ENCODE data around the gene CCL28. TPM values are rescaled to one million over a fixed set of nuclear protein-coding genes. Genes with fewer than 3 reads are reported as not detected.
"Not testable (repeated sequence)": the region's sequence is repeated elsewhere in the genome, so short reads cannot be mapped to it uniquely, and the experiment has no call there.

Gene CCL28
- total RNA-seq (1 to 10 TPM in 1 of 9 donors, under 1 TPM in 7, not detected in 1; 0.12 to 1.6 (median 0.34) TPM), polyA plus RNA-seq (under 1 TPM; 0.06 to 0.30 TPM)
- long read RNA-seq, donor 1, result 0 reads
- long read RNA-seq, donor 2, result 0 reads
- long read RNA-seq, donor 3, result 0 reads

GRCh38 chr5:43412156-43412555 lies at the start of gene CCL28:
Gene CCL28 (minus strand): TSS chr5:43412391. CDS start chr5:43412316, 75 bp downstream.
- no peak within 1 kb of the TSS for H3K27ac ChIP-seq
- DNase-seq (no peak), ATAC-seq (no peak)
- H3K36me3 ChIP-seq, result no peaks in the 10 kb centered on the region
- H3K4me1 ChIP-seq, result no peaks in the 10 kb centered on the region
- TF ChIP-seq CTCF (IDR thresholded peaks at IDR 0.05), result no peak
- no peak for TF ChIP-seq POLR2A (IDR thresholded peaks at IDR 0.05)
- peaks cover 0 to 4% (median 0%) of the 10 kb centered on the region in 12 donors for H3K9me3 ChIP-seq
- no peak within 1 kb of the TSS for H3K4me3 ChIP-seq
- intact Hi-C loops (cut with DNase I), result no loop called here
- 73 to 82% (median 80%) methylated on average over 6 of the region's 6 CpGs for WGBS, 4 donors
- no peaks in the 10 kb centered on the region for H3K27me3 ChIP-seq

- intact Hi-C loops (cut with DNase I), result no loop called here
- no peak for TF ChIP-seq POLR2A (IDR thresholded peaks at IDR 0.05)
- TF ChIP-seq CTCF (IDR thresholded peaks at IDR 0.05), result no peak
- peaks cover 0 to 11% (median 0%) of the 10 kb centered on the region in 9 donors for H3K36me3 ChIP-seq
- WGBS, 4 donors, result 97 to 100% (median 99%) methylated on average over 1 of the region's 1 CpG
- DNase-seq (no peak), ATAC-seq (no peak)
- no peaks in the 10 kb centered on the region for H3K27me3 ChIP-seq
- peaks cover 0 to 31% (median 8%) of the 10 kb centered on the region in 12 donors for H3K9me3 ChIP-seq
- no peak overlapping the region for H3K27ac ChIP-seq
- no peaks in the 10 kb centered on the region for H3K4me1 ChIP-seq
- no peak overlapping the region for H3K4me3 ChIP-seq
Measured at GRCh38 chr5:43461066-43461465, 48.9 kb upstream of the CCL28 start.

GRCh38 chr5:43456556-43456955 lies 44.4 kb upstream of the CCL28 start:
- DNase-seq, result no peak
- TF ChIP-seq CTCF (IDR thresholded peaks at IDR 0.05) (no peak), POLR2A (IDR thresholded peaks at IDR 0.05) (no peak)
- no peak overlapping the region for H3K27ac ChIP-seq
- 94 to 98% (median 95%) methylated on average over 3 of the region's 3 CpGs for WGBS, 4 donors
- ATAC-seq, result no peak
- no peak overlapping the region for H3K4me3 ChIP-seq
- peaks cover 0 to 22% (median 6%) of the 10 kb centered on the region in 12 donors for H3K9me3 ChIP-seq
- H3K36me3 ChIP-seq, result peaks cover 0 to 14% (median 5%) of the 10 kb centered on the region in 9 donors
- no peaks in the 10 kb centered on the region for H3K27me3 ChIP-seq
- intact Hi-C loops (cut with DNase I), result no loop called here
- no peaks in the 10 kb centered on the region for H3K4me1 ChIP-seq

- intact Hi-C loops (cut with DNase I); DNase-seq; H3K4me3 ChIP-seq; ATAC-seq; H3K27ac ChIP-seq; H3K4me1 ChIP-seq; H3K27me3 ChIP-seq: not testable (repeated sequence)
- H3K9me3 ChIP-seq, result peaks cover 0 to 50% (median 3%) of the 10 kb centered on the region in 12 donors
- peaks cover 0 to 32% (median 12%) of the 10 kb centered on the region in 9 donors for H3K36me3 ChIP-seq
Measured at GRCh38 chr5:43441575-43441974, 29.4 kb upstream of the CCL28 start.

All from heart left ventricle (tissue), 16 donors.